Breast epithelium (tissue), 3 donors: ENCODE data around the gene OR52E1.

Experiments
- CTCF ChIP-seq, 3 donors: fragments of 450-650 bp; IDR thresholded peaks; one replicate each; pipeline ENCODE4 v1.5.1; 2016 to 2017; ENCODE audit warnings: antibody characterized with exemption in 3 of 3, mild to moderate bottlenecking in 3 of 3, moderate library complexity in 3 of 3
- POLR2A ChIP-seq: fragments of 450-650 bp; IDR thresholded peaks from one replicate; pipeline ENCODE4 v1.6.1; 2016; ENCODE audit warnings: antibody characterized with exemption, mild to moderate bottlenecking, moderate library complexity
- POLR2AphosphoS5 ChIP-seq, 3 donors: sonication (generic); formaldehyde crosslinking; IDR thresholded peaks; one replicate each; pipeline ENCODE4 v1.6.1; 2017; ENCODE audit warnings: antibody characterized with exemption in 3 of 3

DNA sequence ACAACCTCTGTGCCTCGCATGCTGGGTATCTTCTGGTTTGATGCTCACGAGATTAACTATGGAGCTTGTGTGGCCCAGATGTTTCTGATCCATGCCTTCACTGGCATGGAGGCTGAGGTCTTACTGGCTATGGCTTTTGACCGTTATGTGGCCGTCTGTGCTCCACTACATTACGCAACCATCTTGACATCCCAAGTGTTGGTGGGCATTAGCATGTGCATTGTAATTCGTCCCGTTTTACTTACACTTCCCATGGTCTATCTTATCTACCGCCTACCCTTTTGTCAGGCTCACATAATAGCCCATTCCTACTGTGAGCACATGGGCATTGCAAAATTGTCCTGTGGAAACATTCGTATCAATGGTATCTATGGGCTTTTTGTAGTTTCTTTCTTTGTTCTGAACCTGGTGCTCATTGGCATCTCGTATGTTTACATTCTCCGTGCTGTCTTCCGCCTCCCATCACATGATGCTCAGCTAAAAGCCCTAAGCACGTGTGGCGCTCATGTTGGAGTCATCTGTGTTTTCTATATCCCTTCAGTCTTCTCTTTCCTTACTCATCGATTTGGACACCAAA lies 22.5 kb upstream of the OR52E1 start:
- TF ChIP-seq CTCF (IDR thresholded peaks at IDR 0.05) (no peak), POLR2A (no peak), POLR2AphosphoS5 (IDR thresholded peaks at IDR 0.05) (no peak)
